Measurements from ENCODE around the gene C19orf25.
"Not testable (repeated sequence)": the region's sequence is repeated elsewhere in the genome, so short reads cannot be mapped to it uniquely, and the experiment has no call there.

Gene C19orf25

GRCh38 chr19:1478934-1479707 is at the start of gene C19orf25:
Gene C19orf25 (minus strand): TSS chr19:1479215. CDS start chr19:1478903, 312 bp downstream.
- H3K9me3 Mint-ChIP-seq = no peaks in the 10 kb centered on the region
- peak; percentile 95 for DNase-seq
- H3K27me3 Mint-ChIP-seq = no peaks in the 10 kb centered on the region
- peak within 1 kb of the TSS; percentile 96 for H3K27ac Mint-ChIP-seq
- peaks cover 36% of the 10 kb centered on the region for H3K36me3 Mint-ChIP-seq (ENCODE audit: low read depth)
- peak within 1 kb of the TSS; percentile 99 for H3K4me3 Mint-ChIP-seq
- peaks cover 29% of the 10 kb centered on the region for H3K4me1 Mint-ChIP-seq (ENCODE audit: low read depth)

GRCh38 chr19:1527650-1528309 is 48.8 kb upstream of the C19orf25 start:
- no peaks in the 10 kb centered on the region for H3K36me3 Mint-ChIP-seq (ENCODE audit: low read depth)

GRCh38 chr19:1526979-1527649 is 48.1 kb upstream of the C19orf25 start:
- Mint-ChIP-seq H3K4me1 (ENCODE audit: low read depth) (peaks cover 7% of the 10 kb centered on the region), H3K9me3 (no peaks in the 10 kb centered on the region), H3K36me3 (ENCODE audit: low read depth) (no peaks in the 10 kb centered on the region), H3K27ac (no peak overlapping the region), H3K4me3 (no peak overlapping the region), H3K27me3 (peaks cover 51% of the 10 kb centered on the region)
- DNase-seq = no peak

More at GRCh38 chr19:1527650-1528309, 48.8 kb upstream of the C19orf25 start:
- DNase-seq = no peak
- no peak overlapping the region for H3K27ac Mint-ChIP-seq
- H3K27me3 Mint-ChIP-seq = peaks cover 49% of the 10 kb centered on the region
- no peak overlapping the region for H3K4me3 Mint-ChIP-seq
- H3K9me3 Mint-ChIP-seq = no peaks in the 10 kb centered on the region
- peaks cover 7% of the 10 kb centered on the region for H3K4me1 Mint-ChIP-seq (ENCODE audit: low read depth)

- DNase-seq = no peak
- H3K36me3 Mint-ChIP-seq (ENCODE audit: low read depth) = no peaks in the 10 kb centered on the region
- no peaks in the 10 kb centered on the region for H3K9me3 Mint-ChIP-seq
- H3K4me3 Mint-ChIP-seq = no peak overlapping the region
- no peak overlapping the region for H3K27ac Mint-ChIP-seq
- H3K27me3 Mint-ChIP-seq = peaks cover 53% of the 10 kb centered on the region
- H3K4me1 Mint-ChIP-seq (ENCODE audit: low read depth) = peaks cover 7% of the 10 kb centered on the region
Observed at GRCh38 chr19:1526066-1526778, 47.2 kb upstream of the C19orf25 start.

GRCh38 chr19:1525343-1525742 is 46.3 kb upstream of the C19orf25 start:
- Mint-ChIP-seq H3K4me3 (no peak overlapping the region), H3K27me3 (peaks cover 53% of the 10 kb centered on the region), H3K36me3 (ENCODE audit: low read depth) (no peaks in the 10 kb centered on the region), H3K9me3 (no peaks in the 10 kb centered on the region), H3K27ac (no peak overlapping the region), H3K4me1 (ENCODE audit: low read depth) (peaks cover 7% of the 10 kb centered on the region)
- no peak for DNase-seq

- H3K9me3 Mint-ChIP-seq = no peaks in the 10 kb centered on the region
- H3K27ac Mint-ChIP-seq = no peak overlapping the region
- no peak for DNase-seq
- H3K36me3 Mint-ChIP-seq (ENCODE audit: low read depth) = no peaks in the 10 kb centered on the region
- peaks cover 50% of the 10 kb centered on the region for H3K27me3 Mint-ChIP-seq
- peaks cover 7% of the 10 kb centered on the region for H3K4me1 Mint-ChIP-seq (ENCODE audit: low read depth)
- H3K4me3 Mint-ChIP-seq = no peak overlapping the region
Observed at GRCh38 chr19:1524972-1525325, 45.9 kb upstream of the C19orf25 start.

- H3K27me3 Mint-ChIP-seq = peaks cover 47% of the 10 kb centered on the region
- H3K9me3 Mint-ChIP-seq = no peaks in the 10 kb centered on the region
- no peak overlapping the region for H3K27ac Mint-ChIP-seq
- H3K4me1 Mint-ChIP-seq (ENCODE audit: low read depth) = peaks cover 7% of the 10 kb centered on the region
- H3K4me3 Mint-ChIP-seq = no peak overlapping the region
- no peaks in the 10 kb centered on the region for H3K36me3 Mint-ChIP-seq (ENCODE audit: low read depth)
- DNase-seq = no peak
Observed at GRCh38 chr19:1524287-1524971, 45.4 kb upstream of the C19orf25 start.

- Mint-ChIP-seq H3K27ac (no peak within 1 kb of the TSS), H3K27me3 (peaks cover 47% of the 10 kb centered on the region), H3K4me3 (no peak within 1 kb of the TSS), H3K4me1 (ENCODE audit: low read depth) (peaks cover 7% of the 10 kb centered on the region), H3K36me3 (ENCODE audit: low read depth) (no peaks in the 10 kb centered on the region), H3K9me3 (no peaks in the 10 kb centered on the region)
- DNase-seq = no peak
Observed at GRCh38 chr19:1523412-1524286, 44.6 kb upstream of the C19orf25 start, which contains the start of gene PLK5. Gene PLK5 (plus strand): TSS chr19:1524077. CDS start chr19:1526997, 2,920 bp downstream.

GRCh38 chr19:1522838-1523237 is 43.8 kb upstream of the C19orf25 start:
- no peak overlapping the region for H3K27ac Mint-ChIP-seq
- H3K36me3 Mint-ChIP-seq (ENCODE audit: low read depth) = no peaks in the 10 kb centered on the region
- H3K9me3 Mint-ChIP-seq = no peaks in the 10 kb centered on the region
- peaks cover 47% of the 10 kb centered on the region for H3K27me3 Mint-ChIP-seq
- H3K4me1 Mint-ChIP-seq (ENCODE audit: low read depth) = peaks cover 7% of the 10 kb centered on the region
- no peak overlapping the region for H3K4me3 Mint-ChIP-seq
- no peak for DNase-seq

- Mint-ChIP-seq H3K27me3 (peaks cover 42% of the 10 kb centered on the region), H3K36me3 (ENCODE audit: low read depth) (no peaks in the 10 kb centered on the region), H3K9me3 (no peaks in the 10 kb centered on the region), H3K4me3 (no peak overlapping the region), H3K4me1 (ENCODE audit: low read depth) (peaks cover 7% of the 10 kb centered on the region), H3K27ac (no peak overlapping the region)
- no peak for DNase-seq
Observed at GRCh38 chr19:1522061-1522460, 43.0 kb upstream of the C19orf25 start.

GRCh38 chr19:1521636-1522035 is 42.6 kb upstream of the C19orf25 start:
- DNase-seq = no peak
- peaks cover 38% of the 10 kb centered on the region for H3K27me3 Mint-ChIP-seq
- no peak overlapping the region for H3K4me3 Mint-ChIP-seq
- H3K27ac Mint-ChIP-seq = no peak overlapping the region
- no peaks in the 10 kb centered on the region for H3K9me3 Mint-ChIP-seq
- H3K4me1 Mint-ChIP-seq (ENCODE audit: low read depth) = peaks cover 7% of the 10 kb centered on the region
- no peaks in the 10 kb centered on the region for H3K36me3 Mint-ChIP-seq (ENCODE audit: low read depth)

- H3K4me1 Mint-ChIP-seq (ENCODE audit: low read depth) = peaks cover 7% of the 10 kb centered on the region
- no peak overlapping the region for H3K4me3 Mint-ChIP-seq
- peaks cover 26% of the 10 kb centered on the region for H3K27me3 Mint-ChIP-seq
- no peaks in the 10 kb centered on the region for H3K36me3 Mint-ChIP-seq (ENCODE audit: low read depth)
- DNase-seq = no peak
- H3K27ac Mint-ChIP-seq = no peak overlapping the region
- H3K9me3 Mint-ChIP-seq = no peaks in the 10 kb centered on the region
Observed at GRCh38 chr19:1520203-1520780, 41.3 kb upstream of the C19orf25 start.

GRCh38 chr19:1519802-1520201 is 40.8 kb upstream of the C19orf25 start:
- H3K27ac Mint-ChIP-seq; H3K9me3 Mint-ChIP-seq; H3K4me1 Mint-ChIP-seq (ENCODE audit: low read depth); H3K36me3 Mint-ChIP-seq (ENCODE audit: low read depth); DNase-seq; H3K4me3 Mint-ChIP-seq: not testable (repeated sequence)
- H3K27me3 Mint-ChIP-seq = peaks cover 21% of the 10 kb centered on the region
